Activated naive CD8-positive, alpha-beta T cell (primary cell): Measurements from ENCODE around the gene ADAT3.

ENCODE experiments used
- H3K27ac Mint-ChIP-seq: one replicate; pipeline ENCODE4 v1.8.0; 2021; ENCODE audit warnings: mixed read lengths
- H3K27me3 Mint-ChIP-seq: one replicate; pipeline ENCODE4 v1.8.0; 2021; ENCODE audit warnings: mixed read lengths
- H3K36me3 Mint-ChIP-seq: one replicate; pipeline ENCODE4 v1.8.0; 2021; ENCODE audit warnings: mixed read lengths
- H3K4me1 Mint-ChIP-seq: one replicate; pipeline ENCODE4 v1.8.0; 2021; ENCODE audit warnings: low read depth, mixed read lengths
- H3K4me3 Mint-ChIP-seq: one replicate; pipeline ENCODE4 v1.8.0; 2021; ENCODE audit warnings: mild to moderate bottlenecking, mixed read lengths
- H3K9me3 Mint-ChIP-seq: one replicate; pipeline ENCODE4 v1.8.0; 2021; ENCODE audit warnings: low read depth, mixed read lengths

Gene ADAT3

DNA sequence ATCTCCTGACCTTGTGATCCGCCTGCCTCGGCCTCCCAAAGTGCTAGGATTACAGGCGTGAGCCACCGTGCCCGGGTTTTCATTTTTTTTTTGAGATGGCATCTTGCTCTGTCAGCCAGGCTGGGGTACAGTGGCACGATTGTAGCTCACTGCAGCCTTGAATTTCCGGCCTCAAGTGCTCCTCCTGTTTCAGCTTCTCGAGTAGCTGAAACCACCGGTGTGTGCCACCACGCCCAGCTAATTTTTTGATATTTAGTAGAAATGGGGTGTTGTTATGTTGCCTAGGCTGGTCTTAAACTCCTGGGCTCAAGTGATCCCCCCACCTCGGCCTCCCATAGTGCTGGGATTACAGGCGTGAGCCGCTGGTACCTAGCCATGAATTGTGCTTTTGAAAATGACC lies 5.9 kb downstream of the ADAT3 start:
- H3K36me3 Mint-ChIP-seq = no peaks in the 10 kb centered on the region
- no peaks in the 10 kb centered on the region for H3K27me3 Mint-ChIP-seq
- H3K9me3 Mint-ChIP-seq = no peaks in the 10 kb centered on the region
- H3K27ac Mint-ChIP-seq = no peak overlapping the region
- H3K4me3 Mint-ChIP-seq = no peak overlapping the region
- peaks cover 19% of the 10 kb centered on the region for H3K4me1 Mint-ChIP-seq

DNA sequence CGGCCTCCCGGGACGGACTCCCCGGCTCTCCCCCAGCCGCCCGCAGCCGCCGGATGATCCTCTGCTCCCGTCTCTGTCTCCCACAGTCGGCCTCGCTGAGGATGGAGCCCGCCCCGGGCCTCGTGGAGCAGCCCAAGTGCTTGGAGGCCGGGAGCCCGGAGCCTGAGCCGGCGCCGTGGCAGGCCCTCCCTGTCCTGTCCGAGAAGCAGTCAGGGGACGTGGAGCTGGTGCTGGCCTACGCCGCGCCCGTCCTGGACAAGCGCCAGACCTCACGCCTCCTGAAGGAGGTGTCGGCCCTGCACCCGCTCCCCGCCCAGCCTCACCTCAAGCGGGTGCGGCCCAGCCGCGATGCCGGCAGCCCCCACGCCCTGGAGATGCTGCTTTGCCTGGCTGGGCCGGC lies 6.8 kb downstream of the ADAT3 start:
- no peak overlapping the region for H3K27ac Mint-ChIP-seq
- no peaks in the 10 kb centered on the region for H3K9me3 Mint-ChIP-seq
- H3K4me3 Mint-ChIP-seq = no peak overlapping the region
- H3K4me1 Mint-ChIP-seq = peaks cover 19% of the 10 kb centered on the region
- no peaks in the 10 kb centered on the region for H3K36me3 Mint-ChIP-seq
- no peaks in the 10 kb centered on the region for H3K27me3 Mint-ChIP-seq

DNA sequence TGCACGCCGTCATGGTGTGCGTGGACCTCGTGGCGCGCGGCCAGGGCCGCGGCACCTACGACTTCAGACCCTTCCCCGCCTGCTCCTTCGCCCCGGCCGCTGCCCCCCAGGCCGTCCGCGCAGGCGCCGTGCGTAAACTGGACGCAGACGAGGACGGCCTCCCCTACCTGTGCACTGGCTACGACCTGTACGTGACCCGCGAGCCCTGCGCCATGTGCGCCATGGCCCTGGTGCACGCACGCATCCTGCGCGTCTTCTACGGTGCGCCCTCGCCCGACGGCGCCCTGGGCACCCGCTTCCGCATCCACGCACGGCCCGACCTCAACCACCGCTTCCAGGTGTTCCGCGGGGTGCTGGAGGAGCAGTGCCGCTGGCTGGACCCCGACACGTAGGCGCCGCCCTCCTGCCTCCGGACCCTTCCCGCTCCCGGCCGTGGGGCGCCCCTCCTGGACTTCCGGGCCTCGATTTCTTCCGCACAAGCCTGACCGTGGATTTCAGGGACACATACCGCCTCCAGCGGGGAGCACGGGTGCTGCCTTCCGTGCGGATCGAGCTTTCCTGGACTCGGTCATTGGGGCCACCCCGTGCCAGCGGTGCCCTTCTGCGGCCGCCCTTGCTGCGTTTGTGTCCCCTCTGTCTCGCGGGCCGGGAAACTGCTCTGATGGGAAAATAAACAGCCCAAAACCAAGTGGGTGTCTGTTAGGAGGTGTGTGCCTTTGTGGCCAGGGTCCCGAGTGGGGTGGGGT lies 7.7 kb downstream of the ADAT3 start:
- no peaks in the 10 kb centered on the region for H3K27me3 Mint-ChIP-seq

DNA sequence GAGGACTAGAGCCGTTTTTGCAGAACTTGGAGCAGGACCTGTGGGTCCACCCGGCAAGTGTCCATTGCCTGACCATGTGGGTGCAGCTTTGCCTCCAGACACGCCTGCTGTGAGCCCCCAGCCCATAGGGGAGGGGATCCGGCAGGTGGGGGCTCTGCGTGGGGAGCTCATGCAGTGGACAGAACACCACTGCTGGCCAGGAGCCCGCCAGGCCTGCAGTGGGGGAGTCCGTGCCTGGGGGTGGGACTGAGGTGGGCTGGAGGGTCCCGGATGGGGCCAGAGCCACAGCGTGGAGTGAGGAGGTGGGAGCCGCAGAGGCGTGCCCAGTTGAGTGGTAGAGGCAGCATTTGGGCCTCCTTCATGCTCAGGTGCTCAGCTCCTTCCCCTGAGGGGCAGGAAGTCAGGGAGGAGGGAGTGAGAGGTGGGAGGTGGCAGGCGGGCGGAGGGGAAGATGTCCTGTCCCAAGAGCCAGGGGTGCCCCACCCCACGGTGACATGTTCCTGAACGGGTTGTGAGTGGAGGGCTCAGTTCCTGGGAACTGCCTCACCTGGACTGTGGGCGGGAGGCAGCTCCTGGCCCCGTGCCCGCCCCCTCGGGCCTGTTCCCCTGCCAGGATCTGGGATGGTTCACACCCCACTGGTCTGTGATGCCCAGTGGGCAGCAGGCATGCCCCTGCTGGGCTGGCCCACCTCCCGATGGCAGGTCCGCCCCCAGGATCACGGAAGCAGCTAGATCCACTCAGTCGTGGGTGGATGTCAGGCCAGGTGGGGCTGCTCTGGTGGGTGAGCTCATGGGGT lies 8.8 kb downstream of the ADAT3 start:
- peaks cover 11% of the 10 kb centered on the region for H3K4me1 Mint-ChIP-seq
- H3K27ac Mint-ChIP-seq = no peak overlapping the region
- H3K9me3 Mint-ChIP-seq = no peaks in the 10 kb centered on the region

More for the DNA sequence above, 7.7 kb downstream of the ADAT3 start:
- Mint-ChIP-seq H3K4me3 (no peak overlapping the region), H3K9me3 (no peaks in the 10 kb centered on the region), H3K4me1 (peaks cover 16% of the 10 kb centered on the region), H3K36me3 (no peaks in the 10 kb centered on the region), H3K27ac (no peak overlapping the region)

DNA sequence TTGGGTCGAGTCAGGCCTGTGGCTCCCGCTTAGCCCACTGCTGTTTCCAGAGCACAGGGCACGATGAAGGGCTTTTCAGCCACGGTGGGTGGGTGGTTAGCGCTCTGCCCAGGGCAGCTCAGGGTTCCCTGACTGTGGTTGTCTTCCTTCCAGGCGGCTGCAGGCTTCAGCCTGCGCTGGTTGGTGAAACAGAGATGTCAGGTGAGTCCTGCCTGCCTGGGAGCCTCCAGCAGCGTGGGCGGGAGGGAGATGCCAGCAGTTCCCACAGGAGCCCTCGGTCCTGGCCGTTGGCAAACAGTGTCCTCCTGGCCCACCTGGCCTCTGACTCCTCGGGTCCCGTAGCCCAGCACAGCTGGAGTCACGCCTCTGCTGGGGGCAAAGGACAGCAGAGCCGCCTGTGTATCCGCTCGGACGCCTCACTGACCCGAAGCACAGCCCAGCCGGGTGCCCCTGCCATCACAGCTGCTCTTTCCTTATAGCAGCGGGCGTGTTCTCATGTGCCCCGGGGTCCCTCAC lies 9.7 kb downstream of the ADAT3 start:
- Mint-ChIP-seq H3K27me3 (no peaks in the 10 kb centered on the region), H3K4me1 (peaks cover 4% of the 10 kb centered on the region), H3K4me3 (no peak overlapping the region), H3K36me3 (no peaks in the 10 kb centered on the region), H3K27ac (no peak overlapping the region), H3K9me3 (no peaks in the 10 kb centered on the region)

More for the DNA sequence above, 8.8 kb downstream of the ADAT3 start:
- H3K36me3 Mint-ChIP-seq = no peaks in the 10 kb centered on the region
- H3K27me3 Mint-ChIP-seq = no peaks in the 10 kb centered on the region
- H3K4me3 Mint-ChIP-seq = no peak overlapping the region

DNA sequence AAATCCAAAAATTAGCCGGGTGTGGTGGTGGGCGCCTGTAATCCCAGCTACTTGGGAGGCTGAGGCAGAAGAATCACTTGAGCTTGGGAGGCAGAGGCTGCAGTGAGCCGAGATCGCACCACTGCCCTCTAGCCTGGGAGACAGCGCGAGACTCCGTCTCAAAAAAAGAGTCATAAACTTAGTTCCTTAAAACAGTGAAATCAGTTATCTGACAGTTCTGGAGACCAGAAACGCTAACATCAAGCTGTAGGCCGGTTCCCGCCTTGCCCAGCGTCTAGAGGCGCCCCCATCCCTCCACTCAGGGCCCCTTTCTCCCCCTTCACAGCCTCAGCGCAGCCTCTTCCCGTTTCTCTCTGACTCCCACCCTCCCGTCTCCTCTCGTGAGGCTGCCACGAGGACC lies 11.9 kb downstream of the ADAT3 start:
- Mint-ChIP-seq H3K4me3 (no peak overlapping the region), H3K27me3 (no peaks in the 10 kb centered on the region), H3K9me3 (no peaks in the 10 kb centered on the region), H3K27ac (no peak overlapping the region), H3K36me3 (no peaks in the 10 kb centered on the region), H3K4me1 (no peaks in the 10 kb centered on the region)

DNA sequence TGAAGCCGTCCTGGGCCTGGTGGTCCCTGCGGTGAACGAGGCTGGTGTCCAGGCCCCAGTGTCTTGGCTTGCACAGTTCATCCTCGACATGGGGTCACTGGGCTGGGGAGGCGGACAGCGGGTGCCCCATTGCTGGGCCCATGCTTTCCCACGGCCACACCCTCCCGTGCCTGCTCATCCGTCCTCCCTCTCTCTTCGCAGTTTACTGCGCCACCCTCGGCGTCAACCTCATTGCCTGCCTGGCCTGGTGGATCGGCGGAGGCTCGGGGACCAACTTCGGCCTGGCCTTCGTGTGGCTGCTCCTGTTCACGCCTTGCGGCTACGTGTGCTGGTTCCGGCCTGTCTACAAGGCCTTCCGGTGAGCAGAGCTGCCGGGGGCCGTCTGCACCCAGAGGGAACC lies 12.7 kb downstream of the ADAT3 start:
- H3K9me3 Mint-ChIP-seq = no peaks in the 10 kb centered on the region
- H3K27me3 Mint-ChIP-seq = no peaks in the 10 kb centered on the region
- no peaks in the 10 kb centered on the region for H3K4me1 Mint-ChIP-seq
- H3K4me3 Mint-ChIP-seq = no peak overlapping the region
- no peaks in the 10 kb centered on the region for H3K36me3 Mint-ChIP-seq
- no peak overlapping the region for H3K27ac Mint-ChIP-seq

DNA sequence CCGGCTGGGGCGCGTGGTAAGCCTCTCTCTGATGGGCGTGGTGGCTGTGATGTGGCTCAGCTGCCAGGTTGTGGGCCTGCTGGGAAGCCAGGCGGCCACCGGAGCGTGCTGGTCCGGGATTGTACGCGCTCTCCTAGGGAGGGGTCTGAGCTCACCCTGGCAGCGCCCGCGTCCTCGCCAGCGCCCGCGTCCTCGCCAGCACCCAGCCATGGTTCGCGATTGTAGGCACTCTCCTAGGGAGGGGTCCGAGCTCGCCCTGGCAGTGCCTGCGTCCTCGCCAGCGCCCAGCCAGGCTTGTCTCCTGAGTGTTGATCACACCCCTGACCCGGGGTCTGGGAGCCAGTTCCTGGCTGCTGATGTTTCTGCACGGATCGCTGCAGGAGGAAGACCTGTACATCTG lies 13.8 kb downstream of the ADAT3 start:
- no peak overlapping the region for H3K27ac Mint-ChIP-seq
- no peaks in the 10 kb centered on the region for H3K27me3 Mint-ChIP-seq
- H3K9me3 Mint-ChIP-seq = no peaks in the 10 kb centered on the region
- H3K4me3 Mint-ChIP-seq = no peak overlapping the region
- no peaks in the 10 kb centered on the region for H3K36me3 Mint-ChIP-seq
- no peaks in the 10 kb centered on the region for H3K4me1 Mint-ChIP-seq

DNA sequence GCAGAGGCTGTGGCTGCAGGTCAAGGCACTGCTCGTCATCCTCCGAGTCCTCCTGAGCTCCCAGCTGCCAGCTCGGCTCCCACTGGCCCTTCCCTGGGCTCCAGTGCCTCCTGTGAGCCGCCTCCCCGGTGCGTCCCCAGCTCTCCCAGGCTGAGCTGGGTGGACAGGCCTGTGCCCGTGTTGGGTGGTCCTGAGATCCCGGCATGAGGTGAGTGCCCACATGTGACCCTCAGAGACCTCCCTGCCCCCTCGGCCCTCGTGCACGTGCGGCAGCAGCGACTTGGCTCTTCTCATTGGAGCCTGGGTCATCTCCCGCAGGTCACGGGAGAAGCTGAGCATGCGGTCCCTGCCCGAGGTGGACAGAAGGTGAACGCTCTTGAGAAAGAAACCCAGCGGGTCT lies 15.4 kb downstream of the ADAT3 start:
- Mint-ChIP-seq H3K27me3 (no peaks in the 10 kb centered on the region), H3K4me1 (no peaks in the 10 kb centered on the region), H3K4me3 (no peak overlapping the region), H3K9me3 (no peaks in the 10 kb centered on the region), H3K36me3 (no peaks in the 10 kb centered on the region), H3K27ac (no peak overlapping the region)

DNA sequence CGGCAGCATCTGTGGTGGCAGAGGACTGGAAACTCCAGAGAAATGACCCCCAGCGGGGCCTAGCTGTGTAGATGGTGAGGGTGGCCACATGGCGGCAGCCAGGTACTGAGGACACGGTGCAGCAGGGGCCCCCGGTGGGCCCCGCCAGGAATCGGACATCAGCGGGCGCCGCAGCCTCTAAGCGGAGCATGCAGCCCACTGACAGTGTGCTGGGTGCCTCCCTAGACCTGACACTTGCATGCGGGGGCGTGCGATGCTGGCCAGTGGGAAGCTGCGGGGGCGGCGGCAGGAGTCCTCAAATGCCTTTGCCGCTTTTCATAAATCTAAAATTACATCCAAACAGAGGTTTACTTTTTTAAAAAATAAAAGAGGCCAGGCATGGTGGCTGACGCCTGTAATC lies 16.1 kb downstream of the ADAT3 start:
- Mint-ChIP-seq H3K27ac (no peak overlapping the region), H3K4me1 (no peaks in the 10 kb centered on the region), H3K4me3 (no peak overlapping the region), H3K27me3 (no peaks in the 10 kb centered on the region), H3K9me3 (no peaks in the 10 kb centered on the region), H3K36me3 (no peaks in the 10 kb centered on the region)

DNA sequence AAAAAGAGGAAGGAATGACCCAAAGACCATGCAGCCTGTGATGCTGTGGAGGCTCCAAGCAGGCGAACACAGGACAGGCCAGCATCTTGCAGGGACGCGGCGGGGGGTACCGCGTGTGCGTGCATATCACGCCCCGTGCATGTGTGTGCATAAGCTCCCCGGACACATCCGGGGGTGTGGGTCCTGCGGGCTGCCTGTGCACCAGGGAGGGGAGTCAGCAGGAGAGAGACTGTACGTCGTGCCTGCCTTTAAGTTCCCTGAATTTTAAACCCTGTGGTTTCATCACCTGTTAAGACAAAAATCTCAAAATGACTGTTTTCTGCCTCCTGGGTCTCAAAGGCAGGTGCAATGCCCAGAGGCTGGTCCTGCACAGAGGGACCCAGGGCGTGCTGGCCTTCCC lies 16.6 kb downstream of the ADAT3 start:
- no peaks in the 10 kb centered on the region for H3K9me3 Mint-ChIP-seq
- no peaks in the 10 kb centered on the region for H3K4me1 Mint-ChIP-seq
- no peak overlapping the region for H3K27ac Mint-ChIP-seq
- no peaks in the 10 kb centered on the region for H3K36me3 Mint-ChIP-seq
- H3K4me3 Mint-ChIP-seq = no peak overlapping the region
- no peaks in the 10 kb centered on the region for H3K27me3 Mint-ChIP-seq

DNA sequence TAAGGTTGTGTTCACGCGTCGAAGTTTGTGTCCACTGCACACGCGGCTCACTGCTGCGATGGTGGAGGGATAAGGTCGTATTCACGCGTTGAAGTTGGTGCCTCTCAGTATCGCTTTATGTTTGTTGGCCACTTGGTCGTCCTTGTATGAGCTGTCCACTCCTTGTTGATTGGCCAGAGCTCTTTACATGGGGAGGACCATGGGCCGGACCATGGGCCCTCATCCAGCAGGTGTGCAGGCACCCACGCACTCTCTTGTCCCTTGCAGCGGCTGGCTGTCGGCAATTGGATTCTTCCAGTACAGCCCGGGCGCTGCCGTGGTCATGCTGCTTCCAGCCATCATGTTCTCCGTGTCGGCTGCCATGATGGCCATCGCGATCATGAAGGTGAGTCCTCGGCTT lies 17.6 kb downstream of the ADAT3 start:
- no peak overlapping the region for H3K4me3 Mint-ChIP-seq
- H3K27ac Mint-ChIP-seq = no peak overlapping the region
- no peaks in the 10 kb centered on the region for H3K36me3 Mint-ChIP-seq

DNA sequence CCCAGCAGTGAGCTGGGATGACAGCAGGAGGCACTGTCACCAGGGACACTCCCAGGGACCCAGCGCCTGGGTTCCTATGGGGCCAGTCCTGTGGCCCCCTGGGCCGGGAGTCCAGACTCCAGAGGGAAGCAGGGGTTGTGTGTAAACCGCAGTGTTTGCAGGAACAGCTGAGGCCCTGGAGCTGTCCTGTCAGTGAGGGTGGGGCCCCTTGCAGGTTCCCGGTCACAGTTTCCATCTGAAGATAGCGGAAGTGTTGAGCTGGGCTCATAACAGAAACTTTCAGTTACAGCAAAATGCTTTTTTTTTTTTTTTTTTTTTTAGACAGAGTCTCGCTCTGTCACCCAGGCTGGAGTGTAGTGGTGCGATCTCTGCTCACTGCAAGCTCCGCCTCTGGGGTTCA lies 18.1 kb downstream of the ADAT3 start:
- Mint-ChIP-seq H3K4me1 (peaks cover 5% of the 10 kb centered on the region), H3K27me3 (no peaks in the 10 kb centered on the region), H3K27ac (no peak overlapping the region), H3K4me3 (no peak overlapping the region), H3K36me3 (no peaks in the 10 kb centered on the region), H3K9me3 (no peaks in the 10 kb centered on the region)

More for the DNA sequence above, 17.6 kb downstream of the ADAT3 start:
- Mint-ChIP-seq H3K9me3 (no peaks in the 10 kb centered on the region), H3K27me3 (no peaks in the 10 kb centered on the region), H3K4me1 (peaks cover 3% of the 10 kb centered on the region)

DNA sequence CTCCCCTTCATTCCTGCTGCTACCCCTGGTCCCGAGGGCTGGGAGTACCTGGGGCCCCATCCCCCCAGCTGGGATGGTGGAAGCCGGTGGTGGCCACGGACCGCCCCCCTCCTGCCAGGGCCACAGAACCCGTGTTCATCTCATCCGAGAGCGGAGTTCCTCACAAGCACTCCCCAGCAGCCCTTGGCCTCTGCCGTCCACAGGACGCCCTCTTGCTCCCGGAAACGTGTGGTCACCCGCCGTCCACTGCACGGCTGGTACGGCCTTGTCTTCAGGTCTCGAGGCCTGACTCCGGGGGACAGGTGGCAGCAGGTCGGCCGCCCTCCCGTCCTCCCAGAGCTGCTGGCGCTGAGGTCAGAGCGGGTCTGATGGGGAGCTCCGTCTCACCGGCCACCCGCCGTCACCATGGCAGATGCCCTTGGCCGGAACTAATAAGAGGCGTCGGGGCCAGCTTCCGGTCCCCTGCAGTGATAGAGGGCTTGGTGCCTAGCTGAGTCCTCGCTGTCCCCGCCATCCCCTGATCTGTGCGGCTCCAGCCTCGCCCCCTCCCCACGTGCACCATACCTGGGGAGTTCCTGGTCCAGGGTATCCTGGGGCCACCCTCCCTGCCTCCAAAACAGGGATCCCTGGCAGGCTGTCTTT lies 19.2 kb downstream of the ADAT3 start:
- H3K27me3 Mint-ChIP-seq = no peaks in the 10 kb centered on the region
- peaks cover 6% of the 10 kb centered on the region for H3K4me1 Mint-ChIP-seq
- no peak overlapping the region for H3K27ac Mint-ChIP-seq
- H3K4me3 Mint-ChIP-seq = no peak overlapping the region
- no peaks in the 10 kb centered on the region for H3K36me3 Mint-ChIP-seq
- H3K9me3 Mint-ChIP-seq = no peaks in the 10 kb centered on the region

DNA sequence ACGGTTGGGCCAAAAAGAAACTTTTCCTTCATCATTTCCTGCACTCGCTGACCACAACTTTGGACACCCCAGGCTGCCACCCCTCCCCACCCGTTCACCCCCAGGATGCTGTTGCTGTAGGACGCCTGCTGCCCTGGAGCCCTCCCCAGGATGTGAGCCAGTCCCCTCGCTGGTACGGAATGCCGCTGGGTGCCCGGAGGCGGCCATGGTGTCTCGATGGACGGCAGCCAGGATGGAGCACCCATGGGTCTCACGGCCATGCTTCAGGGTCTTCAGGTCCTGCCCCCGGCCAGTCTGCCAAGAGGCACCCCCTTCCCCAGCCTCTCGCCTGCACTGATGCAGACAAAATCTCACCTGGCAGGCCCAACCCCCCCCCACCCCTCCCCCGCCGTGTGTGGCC lies 20.3 kb downstream of the ADAT3 start:
- peaks cover 10% of the 10 kb centered on the region for H3K4me1 Mint-ChIP-seq
- H3K9me3 Mint-ChIP-seq = no peaks in the 10 kb centered on the region
- no peak overlapping the region for H3K4me3 Mint-ChIP-seq
- H3K36me3 Mint-ChIP-seq = no peaks in the 10 kb centered on the region
- H3K27me3 Mint-ChIP-seq = no peaks in the 10 kb centered on the region
- no peak overlapping the region for H3K27ac Mint-ChIP-seq
